GM06990 (cell line): ENCODE measurements around the gene TICAM2.

Experiments
- DNase-seq: peaks from one replicate; pipeline ENCODE4 v3.0.0-alpha.2; 2011; ENCODE audit not compliant: insufficient read length; ENCODE audit errors: extremely low read depth
- H3K27me3 ChIP-seq: replicated peaks from 2 replicates; pipeline ENCODE4 v1.6.0; 2011; ENCODE audit warnings: low read length; ENCODE audit not compliant: control insufficient read depth, insufficient read depth
- H3K36me3 ChIP-seq: 2 replicates; pipeline ENCODE4 v1.5.1; 2011; ENCODE audit warnings: low read length; ENCODE audit not compliant: control insufficient read depth, insufficient read depth
- H3K4me3 ChIP-seq: replicated peaks from 2 replicates; pipeline ENCODE4 v1.5.1; 2011; ENCODE audit warnings: low read depth, mild to moderate bottlenecking, control low read depth, low read length
- TF ChIP-seq, protein P1 (sequence below): IDR thresholded peaks from 2 replicates; pipeline ENCODE4 v1.5.1; 2011; ENCODE audit warnings: low read length, control low read depth, mild to moderate bottlenecking, inconsistent platforms; ENCODE audit not compliant: insufficient read depth, poor library complexity, severe bottlenecking

Gene TICAM2

DNA sequence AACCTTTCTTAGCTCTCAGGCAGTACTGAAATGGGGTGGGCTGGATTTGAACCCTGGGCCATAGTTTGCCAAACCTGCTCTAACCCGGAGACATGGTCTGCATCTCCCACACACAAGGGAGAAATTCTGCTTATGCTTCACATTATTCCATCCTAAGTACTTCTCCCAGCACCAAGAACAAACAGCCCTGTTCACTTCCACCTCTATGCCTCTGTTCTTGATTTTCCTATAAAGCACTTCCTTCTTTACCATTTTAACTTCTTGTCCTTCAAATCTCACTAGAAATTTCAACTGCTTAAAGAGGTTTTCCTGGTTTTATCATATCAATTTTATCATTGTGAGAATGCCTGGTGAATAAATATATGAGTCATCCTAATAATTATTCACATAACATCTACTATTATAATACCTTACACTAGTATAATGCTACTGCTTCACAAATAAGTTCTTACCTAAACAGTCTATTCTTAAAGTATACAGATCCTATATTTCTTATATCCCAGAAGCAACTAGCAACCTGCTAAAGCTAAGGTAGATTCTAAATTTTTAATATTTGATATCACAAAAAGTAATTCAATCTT, 70.4 kb downstream of the TICAM2 start:
- no peak for DNase-seq
- TF ChIP-seq, protein P1, sequence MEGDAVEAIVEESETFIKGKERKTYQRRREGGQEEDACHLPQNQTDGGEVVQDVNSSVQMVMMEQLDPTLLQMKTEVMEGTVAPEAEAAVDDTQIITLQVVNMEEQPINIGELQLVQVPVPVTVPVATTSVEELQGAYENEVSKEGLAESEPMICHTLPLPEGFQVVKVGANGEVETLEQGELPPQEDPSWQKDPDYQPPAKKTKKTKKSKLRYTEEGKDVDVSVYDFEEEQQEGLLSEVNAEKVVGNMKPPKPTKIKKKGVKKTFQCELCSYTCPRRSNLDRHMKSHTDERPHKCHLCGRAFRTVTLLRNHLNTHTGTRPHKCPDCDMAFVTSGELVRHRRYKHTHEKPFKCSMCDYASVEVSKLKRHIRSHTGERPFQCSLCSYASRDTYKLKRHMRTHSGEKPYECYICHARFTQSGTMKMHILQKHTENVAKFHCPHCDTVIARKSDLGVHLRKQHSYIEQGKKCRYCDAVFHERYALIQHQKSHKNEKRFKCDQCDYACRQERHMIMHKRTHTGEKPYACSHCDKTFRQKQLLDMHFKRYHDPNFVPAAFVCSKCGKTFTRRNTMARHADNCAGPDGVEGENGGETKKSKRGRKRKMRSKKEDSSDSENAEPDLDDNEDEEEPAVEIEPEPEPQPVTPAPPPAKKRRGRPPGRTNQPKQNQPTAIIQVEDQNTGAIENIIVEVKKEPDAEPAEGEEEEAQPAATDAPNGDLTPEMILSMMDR = no peak
- no peak overlapping the region for H3K4me3 ChIP-seq
- H3K27me3 ChIP-seq = no peaks in the 10 kb centered on the region
- H3K36me3 ChIP-seq = no peaks in the 10 kb centered on the region; the same call in 1 of the 2 replicates

DNA sequence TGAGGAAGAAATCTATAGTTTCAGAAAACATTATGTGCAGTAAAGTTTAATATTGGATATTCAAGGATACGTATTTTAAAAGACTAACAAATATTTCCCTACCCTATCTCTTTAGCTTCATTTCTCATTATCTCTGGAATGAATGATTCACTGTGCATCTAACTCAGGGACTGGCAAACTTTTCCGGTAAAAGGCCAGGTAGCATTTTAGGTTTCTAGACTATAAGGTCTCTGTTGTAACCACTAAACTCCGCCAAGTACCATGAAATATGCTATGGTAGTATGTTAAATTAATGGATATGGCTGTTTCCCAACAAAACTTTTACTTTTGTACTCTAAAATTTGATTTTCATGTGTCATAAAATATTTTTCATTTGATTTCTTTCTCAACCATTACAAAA, 70.9 kb downstream of the TICAM2 start:
- no peak overlapping the region for H3K4me3 ChIP-seq
- H3K36me3 ChIP-seq = no peaks in the 10 kb centered on the region; the same call in 1 of the 2 replicates
- TF ChIP-seq, protein P1 = no peak
- no peaks in the 10 kb centered on the region for H3K27me3 ChIP-seq
- no peak for DNase-seq

DNA sequence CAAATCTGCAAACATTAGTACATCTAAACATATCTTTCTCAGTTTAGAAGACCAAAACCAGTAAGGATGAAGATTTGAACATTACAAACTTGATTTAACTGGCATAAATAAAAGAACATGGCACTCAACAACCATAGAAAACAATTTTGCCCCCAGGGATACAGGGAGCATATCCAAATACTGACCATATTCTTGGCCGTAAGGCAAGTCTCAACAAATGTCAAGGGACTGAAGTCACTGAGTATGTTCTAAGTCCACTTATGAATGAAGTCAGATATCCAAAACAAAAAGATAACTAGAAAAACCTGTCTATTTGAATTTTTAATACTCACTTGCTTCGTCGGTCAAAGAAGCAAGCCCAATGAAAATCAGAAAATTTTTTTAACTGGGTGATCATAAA, 71.9 kb downstream of the TICAM2 start:
- Histone ChIP-seq H3K27me3 (no peaks in the 10 kb centered on the region), H3K36me3 (no peaks in the 10 kb centered on the region; the same call in 1 of the 2 replicates), H3K4me3 (no peak overlapping the region)
- DNase-seq = no peak
- TF ChIP-seq, protein P1 = no peak
